Measurements from ENCODE around the gene RAB8A. TPM values are rescaled to one million over a fixed set of nuclear protein-coding genes. Genes with fewer than 3 reads are reported as not detected.

RAB8A gene
- total RNA-seq, 1 experiment from 2014 or later, result 103 TPM

DNA sequence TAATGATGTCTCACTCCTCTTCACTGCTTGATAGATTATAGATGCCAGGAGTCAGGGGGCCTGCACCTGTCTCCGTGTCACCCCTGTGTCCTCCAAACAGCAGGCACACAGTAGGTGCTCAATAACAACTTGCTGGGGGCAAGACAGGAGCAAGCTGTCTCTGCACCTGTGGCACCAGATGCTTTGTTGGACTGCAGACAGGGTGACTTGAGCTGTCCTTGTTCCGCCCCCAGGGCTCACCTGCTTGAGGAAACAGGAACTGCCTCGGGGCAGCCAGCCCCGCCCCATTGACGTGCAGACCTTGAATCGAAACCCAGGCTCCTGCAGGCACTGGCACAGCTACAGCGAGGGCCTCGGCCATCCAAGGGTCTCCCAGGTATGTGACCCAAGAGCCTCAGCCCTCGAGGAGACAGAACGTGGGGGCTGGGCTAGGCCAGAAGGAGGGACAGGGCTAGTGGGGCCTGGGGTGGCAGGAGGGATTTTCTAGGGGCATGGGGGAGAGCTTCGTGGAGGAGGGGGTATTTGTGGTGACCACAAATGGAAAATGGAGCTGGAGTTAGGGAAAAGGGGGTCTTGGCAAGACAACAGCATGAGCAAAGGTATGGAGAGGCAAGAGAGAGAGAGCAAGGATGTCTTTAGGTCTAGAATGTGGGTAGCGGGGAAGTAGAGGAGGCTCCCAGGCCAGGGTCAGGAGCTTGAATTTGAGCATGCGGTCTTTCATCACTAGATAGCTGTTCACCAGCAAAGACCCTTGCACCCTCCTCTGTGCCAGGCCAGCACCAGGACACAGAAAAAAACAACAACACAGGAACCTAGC lies 31.9 kb downstream of the RAB8A start, which contains the start of gene HSH2D:
HSH2D (plus strand) TSS at position 287 of the 817 bp plus-strand sequence. CDS start 5,066 bp downstream, outside the sequence.
- Histone ChIP-seq H3K4me2 (ENCODE audit: insufficient read depth, insufficient read length, low read length) (peak within 1 kb of the TSS; percentile 15), H3K4me1 (ENCODE audit: insufficient read depth, low read length) (no peaks in the 10 kb centered on the region), H3K79me1 (ENCODE audit: insufficient read depth, low read depth, low read length, poor library complexity, severe bottlenecking) (no peaks in the 10 kb centered on the region), H3K27ac (ENCODE audit: insufficient read length, low read depth, low read length) (no peak within 1 kb of the TSS), H3K27me3 (ENCODE audit: insufficient read depth, low read length) (no peaks in the 10 kb centered on the region), H3K23ac (ENCODE audit: insufficient read length, low read depth, low read length) (no peak within 1 kb of the TSS), H2BK12ac (ENCODE audit: insufficient read length, low read depth, low read length) (peak within 1 kb of the TSS; percentile 42), H4K91ac (ENCODE audit: insufficient read length, low read depth, low read length) (peak within 1 kb of the TSS; percentile 53), H3K18ac (ENCODE audit: insufficient read length, low read depth, low read length) (peak within 1 kb of the TSS; percentile 40), H2AK5ac (ENCODE audit: insufficient read length, low read length) (no peak within 1 kb of the TSS), H3K23me2 (ENCODE audit: insufficient read length, low read depth, low read length, poor library complexity, severe bottlenecking) (no peaks in the 10 kb centered on the region), H4K20me1 (ENCODE audit: control insufficient read depth, insufficient read depth, insufficient read length) (no peaks in the 10 kb centered on the region), H3K14ac (ENCODE audit: insufficient read depth, low read length) (no peak within 1 kb of the TSS), H2BK15ac (ENCODE audit: low read depth, low read length) (0 out of 2 replicates have a peak within 1 kb of the TSS, but pooled peaks have one; percentile 0), H3K56ac (ENCODE audit: insufficient read length, low read depth, low read length) (no peak within 1 kb of the TSS), H3T11ph (ENCODE audit: low read length) (no peak within 1 kb of the TSS), H4K8ac (replicated peaks; ENCODE audit: insufficient read length, low read depth, low read length) (no peak within 1 kb of the TSS), H3K79me2 (ENCODE audit: insufficient read depth, low read length) (no peaks in the 10 kb centered on the region), H3K4ac (ENCODE audit: low read depth, low read length) (no peak within 1 kb of the TSS), H2AFZ (ENCODE audit: low read length) (no peak within 1 kb of the TSS), H3K9me3 (ENCODE audit: control insufficient read depth, low read depth, low read length) (no peaks in the 10 kb centered on the region), H2BK120ac (ENCODE audit: low read depth, low read length, poor library complexity, severe bottlenecking) (no peak within 1 kb of the TSS), H3K9ac (ENCODE audit: extremely low read depth, insufficient read length, low read length) (no peak within 1 kb of the TSS), H4K5ac (ENCODE audit: insufficient read length, low read depth, low read length) (peak within 1 kb of the TSS; percentile 39), H2BK20ac (ENCODE audit: low read depth, low read length, poor library complexity, severe bottlenecking) (no peak within 1 kb of the TSS), H2BK5ac (ENCODE audit: insufficient read length, low read length) (no peak within 1 kb of the TSS)
- TF ChIP-seq CTCF (conservative IDR thresholded peaks at IDR 0.05), result no peak
- peaks cover 9 to 10% of the 10 kb centered on the region in 2 experiments for H3K4me1 Mint-ChIP-seq
- DNase-seq, result peak; percentile 93
- H3K27ac Mint-ChIP-seq, result peak within 1 kb of the TSS in 2 of 3 experiments; percentile 58 to 93; a peak in 5 of 7 replicates
- no peaks in the 10 kb centered on the region for H3K9me3 Mint-ChIP-seq
- WGBS (ENCODE audit: extremely low coverage, insufficient read length, low lambda C conversion rate), result no CpG with 5 or more reads among the region's 13 CpGs
- H3K4me3 Mint-ChIP-seq, result peak within 1 kb of the TSS; percentile 45 to 64; a peak in 4 of 5 replicates
- H3K36me3 Mint-ChIP-seq (ENCODE audit: insufficient read depth in 1 of 3, low read depth in 3 of 3), result no peaks in the 10 kb centered on the region
- H3K27me3 Mint-ChIP-seq (ENCODE audit: low read depth), result peaks cover 2% of the 10 kb centered on the region

All from H9 (cell line).